Upper lobe of right lung (tissue), 1 donor: Measurements from ENCODE around the gene PHF20. TPM values are rescaled to one million over a fixed set of nuclear protein-coding genes. Genes with fewer than 3 reads are reported as not detected.
"Not testable (repeated sequence)": the region's sequence is repeated elsewhere in the genome, so short reads cannot be mapped to it uniquely, and the experiment has no call there.

Experiments used
- ATAC-seq: fragments of 200-7000 bp; cut with Tn5 transposase; one replicate; pipeline ENCODE4 v1.9.1; 2020; ENCODE audit warnings: mild to moderate bottlenecking, moderate library complexity
- DNase-seq: peaks from one replicate; pipeline ENCODE4 v3.0.0-alpha.2; 2020
- H3K27ac ChIP-seq: fragments of 200-600 bp; one replicate; pipeline ENCODE4 v1.8.0; 2022
- H3K27me3 ChIP-seq: fragments of 200-600 bp; one replicate; pipeline ENCODE4 v1.8.0; 2022; ENCODE audit warnings: mild to moderate bottlenecking
- H3K36me3 ChIP-seq: fragments of 200-600 bp; one replicate; pipeline ENCODE4 v1.8.0; 2022
- H3K4me1 ChIP-seq: fragments of 200-600 bp; one replicate; pipeline ENCODE4 v1.8.0; 2022
- H3K4me3 ChIP-seq: fragments of 200-600 bp; one replicate; pipeline ENCODE4 v1.8.0; 2022; ENCODE audit warnings: mild to moderate bottlenecking
- H3K9me3 ChIP-seq: fragments of 200-600 bp; one replicate; pipeline ENCODE4 v1.8.0; 2022
- CTCF ChIP-seq: fragments of 200-600 bp; IDR thresholded peaks from one replicate; pipeline ENCODE4 v1.8.0; 2022; ENCODE audit warnings: antibody characterized with exemption
- intact Hi-C: fragments of 100-400 bp; cut with DNase I; formaldehyde crosslinking; loops from one replicate; pipeline ENCODE4 v1.11.0; 2022
- total RNA-seq: library from RNA; stranded (reverse); fragmentation: NEBNext Ultra II Directional; extraction: Animal tissue kit (Norgen Biotek cat#: 25700); gene quantifications from one replicate; pipeline ENCODE4 v1.2.1, GENCODE V29; 2021
- donor health status: DM: no; HTN: yes; CAD: no; lungs with severe emphysema.

PHF20 gene
- total RNA-seq, 1 donor from 2014 or later = 56.5 TPM

- no peak overlapping the region for H3K4me3 ChIP-seq
- no peaks in the 10 kb centered on the region for H3K4me1 ChIP-seq
- peaks cover 40% of the 10 kb centered on the region for H3K36me3 ChIP-seq
- TF ChIP-seq CTCF = no peak
- intact Hi-C loops = no loop called here
- DNase-seq (no peak), ATAC-seq (no peak)
- no peaks in the 10 kb centered on the region for H3K27me3 ChIP-seq
- no peak overlapping the region for H3K27ac ChIP-seq
- no peaks in the 10 kb centered on the region for H3K9me3 ChIP-seq
These were observed 70.5 kb downstream of the PHF20 start for GRCh38 chr20:35842361-35842760.

- intact Hi-C loops, H3K4me1 ChIP-seq, H3K9me3 ChIP-seq, H3K27me3 ChIP-seq, ATAC-seq, H3K4me3 ChIP-seq, H3K27ac ChIP-seq, DNase-seq: not testable (repeated sequence)
- peaks cover 45% of the 10 kb centered on the region for H3K36me3 ChIP-seq
These were observed 72.1 kb downstream of the PHF20 start for GRCh38 chr20:35843894-35844293.

GRCh38 chr20:35845561-35845960, 73.7 kb downstream of the PHF20 start:
- intact Hi-C loops = no loop called here
- Histone ChIP-seq H3K27me3 (no peaks in the 10 kb centered on the region), H3K27ac (no peak overlapping the region), H3K4me1 (peaks cover 11% of the 10 kb centered on the region), H3K36me3 (peaks cover 45% of the 10 kb centered on the region), H3K4me3 (no peak overlapping the region), H3K9me3 (no peaks in the 10 kb centered on the region)
- DNase-seq (no peak), ATAC-seq (no peak)
- no peak for TF ChIP-seq CTCF

GRCh38 chr20:35849706-35850105, 77.9 kb downstream of the PHF20 start:
- no peak overlapping the region for H3K27ac ChIP-seq
- DNase-seq = no peak
- no peak overlapping the region for H3K4me3 ChIP-seq
- peaks cover 11% of the 10 kb centered on the region for H3K4me1 ChIP-seq
- no peaks in the 10 kb centered on the region for H3K9me3 ChIP-seq
- intact Hi-C loops = no loop called here
- no peaks in the 10 kb centered on the region for H3K27me3 ChIP-seq
- H3K36me3 ChIP-seq = peaks cover 50% of the 10 kb centered on the region
- no peak for ATAC-seq
- TF ChIP-seq CTCF = no peak

GRCh38 chr20:35851659-35852058, 79.8 kb downstream of the PHF20 start:
- intact Hi-C loops = not testable (repeated sequence)

GRCh38 chr20:35854713-35855348, 83.0 kb downstream of the PHF20 start:
- Histone ChIP-seq H3K27me3 (no peaks in the 10 kb centered on the region), H3K4me1 (peaks cover 2% of the 10 kb centered on the region), H3K9me3 (no peaks in the 10 kb centered on the region), H3K4me3 (no peak overlapping the region), H3K27ac (no peak overlapping the region), H3K36me3 (peaks cover 41% of the 10 kb centered on the region)
- intact Hi-C loops = no loop called here
- DNase-seq (no peak), ATAC-seq (no peak)
- TF ChIP-seq CTCF = no peak

More at GRCh38 chr20:35851659-35852058, 79.8 kb downstream of the PHF20 start:
- H3K27me3 ChIP-seq, DNase-seq, H3K27ac ChIP-seq, H3K9me3 ChIP-seq, H3K4me3 ChIP-seq: not testable (repeated sequence)
- peak; percentile 51 for ATAC-seq
- H3K4me1 ChIP-seq = peaks cover 11% of the 10 kb centered on the region
- peaks cover 38% of the 10 kb centered on the region for H3K36me3 ChIP-seq

- H3K27me3 ChIP-seq, H3K9me3 ChIP-seq, intact Hi-C loops, H3K27ac ChIP-seq, DNase-seq, H3K4me1 ChIP-seq, ATAC-seq, H3K4me3 ChIP-seq: not testable (repeated sequence)
- H3K36me3 ChIP-seq = peaks cover 43% of the 10 kb centered on the region
These were observed 83.8 kb downstream of the PHF20 start for GRCh38 chr20:35855641-35856040.
